A549 (cell line): ENCODE data around the gene QKI.

Source experiments
- CEBPB ChIP-seq, 2 experiments: fragments of >200 bp in 1 of 2; sonication (Bioruptor Twin) in 1 of 2; formaldehyde crosslinking in 1 of 2; IDR thresholded peaks; 2 replicates each; pipeline ENCODE4 v1.6.1; 2012 to 2016
- CHD2 ChIP-seq: fragments of 150-350 bp; IDR thresholded peaks from 2 replicates; pipeline ENCODE4 v1.6.1; 2014; ENCODE audit warnings: low read length; ENCODE audit not compliant: partially characterized antibody
- EP300 ChIP-seq, 2 experiments: fragments of >200 bp; sonication (Bioruptor Twin); formaldehyde crosslinking; IDR thresholded peaks; 2 replicates in 1 of 2; 3 replicates in 1 of 2; pipeline ENCODE4 v1.6.1; 2016 to 2017
- MAFK ChIP-seq: fragments of 450-650 bp; IDR thresholded peaks from 2 replicates; pipeline ENCODE4 v1.6.1; 2014; ENCODE audit not compliant: partially characterized antibody
- NFE2L2 ChIP-seq: fragments of 150-350 bp; conservative IDR thresholded peaks from 2 replicates; pipeline ENCODE4 v1.6.1; 2014; ENCODE audit warnings: low read length
- POLR2A ChIP-seq: IDR thresholded peaks from 2 replicates; pipeline ENCODE4 v1.6.1; 2012; ENCODE audit warnings: mild to moderate bottlenecking, low read length
- POLR2AphosphoS2 ChIP-seq: conservative IDR thresholded peaks from 2 replicates; pipeline ENCODE4 v1.6.1; 2012; ENCODE audit warnings: low read length, improper control_type of control experiment, inconsistent platforms
- RFX5 ChIP-seq: fragments of 450-650 bp; IDR thresholded peaks from 2 replicates; pipeline ENCODE4 v1.7.1; 2014; ENCODE audit warnings: antibody characterized with exemption, mild to moderate bottlenecking, moderate library complexity
- SMC3 ChIP-seq: fragments of >200 bp; sonication (Bioruptor Twin); formaldehyde crosslinking; IDR thresholded peaks from 3 replicates; pipeline ENCODE4 v1.6.1; 2018; ENCODE audit warnings: inconsistent platforms
- TF ChIP-seq, protein P1 (sequence below): fragments of >200 bp; sonication (Bioruptor Twin); formaldehyde crosslinking; IDR thresholded peaks from 3 replicates; pipeline ENCODE4 v1.5.1; 2016
- TF ChIP-seq, protein P2 (sequence below): IDR thresholded peaks from 2 replicates; pipeline ENCODE4 v1.6.1; 2012
- TF ChIP-seq, protein P3 (sequence below): fragments of 450-650 bp; IDR thresholded peaks from 2 replicates; pipeline ENCODE4 v1.6.1; 2014; ENCODE audit warnings: antibody characterized with exemption

DNA sequence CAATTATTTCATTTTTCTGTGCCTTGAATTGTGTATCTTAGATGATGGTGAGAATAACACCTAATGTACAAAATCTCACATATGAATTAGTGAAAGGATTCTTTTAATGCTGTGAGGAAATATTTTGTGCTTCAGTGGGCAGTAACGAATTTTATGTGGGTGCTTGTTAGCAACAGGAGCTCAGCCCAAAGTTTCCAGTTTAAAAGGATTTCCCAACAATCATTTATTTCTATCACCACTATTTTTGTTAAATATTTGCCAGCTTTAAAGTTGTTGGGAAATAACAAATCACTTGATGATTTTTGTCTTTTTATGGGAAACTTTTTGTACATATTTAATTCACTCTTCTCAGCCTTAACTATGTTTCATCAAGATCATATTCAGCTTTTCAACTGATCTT is 111.8 kb downstream of the QKI start:
- TF ChIP-seq, protein P1, sequence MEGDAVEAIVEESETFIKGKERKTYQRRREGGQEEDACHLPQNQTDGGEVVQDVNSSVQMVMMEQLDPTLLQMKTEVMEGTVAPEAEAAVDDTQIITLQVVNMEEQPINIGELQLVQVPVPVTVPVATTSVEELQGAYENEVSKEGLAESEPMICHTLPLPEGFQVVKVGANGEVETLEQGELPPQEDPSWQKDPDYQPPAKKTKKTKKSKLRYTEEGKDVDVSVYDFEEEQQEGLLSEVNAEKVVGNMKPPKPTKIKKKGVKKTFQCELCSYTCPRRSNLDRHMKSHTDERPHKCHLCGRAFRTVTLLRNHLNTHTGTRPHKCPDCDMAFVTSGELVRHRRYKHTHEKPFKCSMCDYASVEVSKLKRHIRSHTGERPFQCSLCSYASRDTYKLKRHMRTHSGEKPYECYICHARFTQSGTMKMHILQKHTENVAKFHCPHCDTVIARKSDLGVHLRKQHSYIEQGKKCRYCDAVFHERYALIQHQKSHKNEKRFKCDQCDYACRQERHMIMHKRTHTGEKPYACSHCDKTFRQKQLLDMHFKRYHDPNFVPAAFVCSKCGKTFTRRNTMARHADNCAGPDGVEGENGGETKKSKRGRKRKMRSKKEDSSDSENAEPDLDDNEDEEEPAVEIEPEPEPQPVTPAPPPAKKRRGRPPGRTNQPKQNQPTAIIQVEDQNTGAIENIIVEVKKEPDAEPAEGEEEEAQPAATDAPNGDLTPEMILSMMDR: no peak
- TF ChIP-seq MAFK (no peak), POLR2A (no peak), SMC3 (no peak), NFE2L2 (no peak), EP300 (IDR thresholded peaks at IDR 0.05) (no peak), CEBPB (IDR thresholded peaks at IDR 0.05) (no peak), RFX5 (no peak), CHD2 (no peak), POLR2AphosphoS2 (no peak)
- TF ChIP-seq, protein P2, sequence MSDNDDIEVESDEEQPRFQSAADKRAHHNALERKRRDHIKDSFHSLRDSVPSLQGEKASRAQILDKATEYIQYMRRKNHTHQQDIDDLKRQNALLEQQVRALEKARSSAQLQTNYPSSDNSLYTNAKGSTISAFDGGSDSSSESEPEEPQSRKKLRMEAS: no peak
- TF ChIP-seq, protein P3, sequence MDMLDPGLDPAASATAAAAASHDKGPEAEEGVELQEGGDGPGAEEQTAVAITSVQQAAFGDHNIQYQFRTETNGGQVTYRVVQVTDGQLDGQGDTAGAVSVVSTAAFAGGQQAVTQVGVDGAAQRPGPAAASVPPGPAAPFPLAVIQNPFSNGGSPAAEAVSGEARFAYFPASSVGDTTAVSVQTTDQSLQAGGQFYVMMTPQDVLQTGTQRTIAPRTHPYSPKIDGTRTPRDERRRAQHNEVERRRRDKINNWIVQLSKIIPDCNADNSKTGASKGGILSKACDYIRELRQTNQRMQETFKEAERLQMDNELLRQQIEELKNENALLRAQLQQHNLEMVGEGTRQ: no peak
